ENCODE measurements around the gene RNF152. TPM values are rescaled to one million over a fixed set of nuclear protein-coding genes. Genes with fewer than 3 reads are reported as not detected.

Gene RNF152
- total and polyA plus RNA-seq, 2 of the 13 experiments (the other 11 are each of a cell fraction or from before 2014, with no cell fraction given), result 0.04 TPM; not detected in 1

DNA sequence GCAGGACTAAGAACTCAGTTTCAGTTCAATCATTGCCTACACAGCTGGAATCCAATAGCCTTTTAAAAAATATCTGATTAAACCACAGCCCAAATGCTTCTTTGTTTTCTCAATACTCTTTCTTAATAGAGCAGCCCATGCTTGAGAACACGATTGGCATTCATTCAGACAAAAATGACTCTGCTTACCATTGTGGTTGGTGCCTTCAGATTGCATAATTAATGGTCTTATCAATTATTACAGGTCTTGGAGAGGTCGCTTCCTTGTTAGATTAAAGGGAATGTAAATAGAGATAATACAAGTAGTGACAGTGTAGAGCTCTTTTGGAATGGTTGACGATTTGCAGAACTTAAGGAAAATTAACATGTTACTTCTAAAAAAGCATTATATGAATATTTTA is 107.2 kb downstream of the RNF152 start:
- Histone ChIP-seq H3K9me3 (ENCODE audit: low read length) (no peaks in the 10 kb centered on the region), H4K20me1 (ENCODE audit: insufficient read depth, low read length) (no peaks in the 10 kb centered on the region), H3K4me3 (replicated peaks in 1 of 3; ENCODE audit: insufficient read depth in 1 of 3, low read depth in 2 of 3, low read length in 3 of 3) (no peak overlapping the region), H3K79me2 (ENCODE audit: insufficient read depth, low read length) (no peaks in the 10 kb centered on the region), H3K4me1 (ENCODE audit: insufficient read depth, low read length) (no peaks in the 10 kb centered on the region), H2AFZ (ENCODE audit: low read length) (no peak overlapping the region), H3K27me3 (ENCODE audit: control insufficient read depth in 1 of 2, insufficient read depth in 2 of 2, low read length in 2 of 2) (peaks cover 0 to 3% of the 10 kb centered on the region in 2 experiments; a peak in 1 of 5 replicates), H3K4me2 (ENCODE audit: low read depth, low read length) (no peak overlapping the region), H3K9ac (ENCODE audit: insufficient read depth, low read depth, low read length) (no peak overlapping the region), H3K27ac (ENCODE audit: extremely low read length, insufficient read depth, low read length) (no peak overlapping the region), H3K36me3 (replicated peaks in 1 of 2; ENCODE audit: control insufficient read depth in 1 of 2, insufficient read depth in 2 of 2, low read length in 2 of 2) (no peaks in the 10 kb centered on the region)
- TF ChIP-seq RBM22 (optimal IDR thresholded peaks at IDR 0.05; ENCODE audit: low read length), result no peak
- TF ChIP-seq, protein P1, sequence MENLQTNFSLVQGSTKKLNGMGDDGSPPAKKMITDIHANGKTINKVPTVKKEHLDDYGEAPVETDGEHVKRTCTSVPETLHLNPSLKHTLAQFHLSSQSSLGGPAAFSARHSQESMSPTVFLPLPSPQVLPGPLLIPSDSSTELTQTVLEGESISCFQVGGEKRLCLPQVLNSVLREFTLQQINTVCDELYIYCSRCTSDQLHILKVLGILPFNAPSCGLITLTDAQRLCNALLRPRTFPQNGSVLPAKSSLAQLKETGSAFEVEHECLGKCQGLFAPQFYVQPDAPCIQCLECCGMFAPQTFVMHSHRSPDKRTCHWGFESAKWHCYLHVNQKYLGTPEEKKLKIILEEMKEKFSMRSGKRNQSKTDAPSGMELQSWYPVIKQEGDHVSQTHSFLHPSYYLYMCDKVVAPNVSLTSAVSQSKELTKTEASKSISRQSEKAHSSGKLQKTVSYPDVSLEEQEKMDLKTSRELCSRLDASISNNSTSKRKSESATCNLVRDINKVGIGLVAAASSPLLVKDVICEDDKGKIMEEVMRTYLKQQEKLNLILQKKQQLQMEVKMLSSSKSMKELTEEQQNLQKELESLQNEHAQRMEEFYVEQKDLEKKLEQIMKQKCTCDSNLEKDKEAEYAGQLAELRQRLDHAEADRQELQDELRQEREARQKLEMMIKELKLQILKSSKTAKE (CRISPR knock-in tag; IDR thresholded peaks at IDR 0.05; ENCODE audit: borderline replicate concordance), result no peak
- TF ChIP-seq MTF2 (CRISPR knock-in tag; IDR thresholded peaks at IDR 0.05; ENCODE audit: borderline replicate concordance), result no peak
- TF ChIP-seq SOX6 (IDR thresholded peaks at IDR 0.05), result no peak
- TF ChIP-seq SOX6 (CRISPR knock-in tag; IDR thresholded peaks at IDR 0.05), result no peak
- TF ChIP-seq RARG (CRISPR knock-in tag; IDR thresholded peaks at IDR 0.05; ENCODE audit: low read depth), result no peak
- TF ChIP-seq ZNF510 (CRISPR knock-in tag; IDR thresholded peaks at IDR 0.05; ENCODE audit: low read depth), result no peak
- TF ChIP-seq ZSCAN9 (CRISPR knock-in tag; IDR thresholded peaks at IDR 0.05; ENCODE audit: borderline replicate concordance), result no peak
- TF ChIP-seq SMC3 (IDR thresholded peaks at IDR 0.05; ENCODE audit: low read length), result no peak
- TF ChIP-seq, protein P2, sequence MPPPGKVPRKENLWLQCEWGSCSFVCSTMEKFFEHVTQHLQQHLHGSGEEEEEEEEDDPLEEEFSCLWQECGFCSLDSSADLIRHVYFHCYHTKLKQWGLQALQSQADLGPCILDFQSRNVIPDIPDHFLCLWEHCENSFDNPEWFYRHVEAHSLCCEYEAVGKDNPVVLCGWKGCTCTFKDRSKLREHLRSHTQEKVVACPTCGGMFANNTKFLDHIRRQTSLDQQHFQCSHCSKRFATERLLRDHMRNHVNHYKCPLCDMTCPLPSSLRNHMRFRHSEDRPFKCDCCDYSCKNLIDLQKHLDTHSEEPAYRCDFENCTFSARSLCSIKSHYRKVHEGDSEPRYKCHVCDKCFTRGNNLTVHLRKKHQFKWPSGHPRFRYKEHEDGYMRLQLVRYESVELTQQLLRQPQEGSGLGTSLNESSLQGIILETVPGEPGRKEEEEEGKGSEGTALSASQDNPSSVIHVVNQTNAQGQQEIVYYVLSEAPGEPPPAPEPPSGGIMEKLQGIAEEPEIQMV (CRISPR knock-in tag; IDR thresholded peaks at IDR 0.05; ENCODE audit: low read depth), result no peak
- TF ChIP-seq, protein P3, sequence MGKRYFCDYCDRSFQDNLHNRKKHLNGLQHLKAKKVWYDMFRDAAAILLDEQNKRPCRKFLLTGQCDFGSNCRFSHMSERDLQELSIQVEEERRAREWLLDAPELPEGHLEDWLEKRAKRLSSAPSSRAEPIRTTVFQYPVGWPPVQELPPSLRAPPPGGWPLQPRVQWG (CRISPR knock-in tag; IDR thresholded peaks at IDR 0.05; ENCODE audit: borderline replicate concordance, low read depth), result no peak
- no peak for TF ChIP-seq ZNF569 (CRISPR knock-in tag; IDR thresholded peaks at IDR 0.05; ENCODE audit: borderline replicate concordance)
- TF ChIP-seq HCFC1 (IDR thresholded peaks at IDR 0.05; ENCODE audit: low read depth, low read length), result no peak
- TF ChIP-seq, protein P4, sequence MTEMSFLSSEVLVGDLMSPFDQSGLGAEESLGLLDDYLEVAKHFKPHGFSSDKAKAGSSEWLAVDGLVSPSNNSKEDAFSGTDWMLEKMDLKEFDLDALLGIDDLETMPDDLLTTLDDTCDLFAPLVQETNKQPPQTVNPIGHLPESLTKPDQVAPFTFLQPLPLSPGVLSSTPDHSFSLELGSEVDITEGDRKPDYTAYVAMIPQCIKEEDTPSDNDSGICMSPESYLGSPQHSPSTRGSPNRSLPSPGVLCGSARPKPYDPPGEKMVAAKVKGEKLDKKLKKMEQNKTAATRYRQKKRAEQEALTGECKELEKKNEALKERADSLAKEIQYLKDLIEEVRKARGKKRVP (CRISPR knock-in tag; IDR thresholded peaks at IDR 0.05), result no peak
- TF ChIP-seq ZNF33B (CRISPR knock-in tag; IDR thresholded peaks at IDR 0.05), result no peak
- under 1% methylated on average over 3 of the region's 3 CpGs for WGBS (ENCODE audit: low lambda C conversion rate)
- ChIA-PET CTCF (ENCODE audit: low intra/inter-chr PET ratio, low total read pairs) (no interaction called here), POLR2A (no interaction called here)
- FAIRE-seq, result no peak
- intact Hi-C loops (cut with micrococcal nuclease; ENCODE audit: unreplicated experiment) (no loop called here), in situ Hi-C loops (cut with HindIII; ENCODE audit: extremely low pct_ligation_motif_present, low pct_unique_long_range_greater_than_20kb) (no loop called here)
- no peak for ATAC-seq
- no peak for DNase-seq (ENCODE audit: low spot score)
- no TSS peak for BruUV-seq (replicated peaks)
